Stimulated activated CD8-positive, alpha-beta memory T cell treated with anti-CD3 and anti-CD28 coated beads, Interleukin-4, amount 100 ng/mL, for 1 hour (primary cell): ENCODE results near the gene C8B.

Experiments
- DNase-seq, 2 donors: peaks; one replicate each; pipeline ENCODE4 v3.0.0-alpha.2; 2020; ENCODE audit warnings: low read depth in 2 of 2, low spot score in 1 of 2

Gene C8B

GRCh38 chr1:56901716-56902115 is 64.1 kb downstream of the C8B start:
- no peak for DNase-seq

GRCh38 chr1:56898879-56899278 is 66.9 kb downstream of the C8B start:
- DNase-seq: no peak

DNA sequence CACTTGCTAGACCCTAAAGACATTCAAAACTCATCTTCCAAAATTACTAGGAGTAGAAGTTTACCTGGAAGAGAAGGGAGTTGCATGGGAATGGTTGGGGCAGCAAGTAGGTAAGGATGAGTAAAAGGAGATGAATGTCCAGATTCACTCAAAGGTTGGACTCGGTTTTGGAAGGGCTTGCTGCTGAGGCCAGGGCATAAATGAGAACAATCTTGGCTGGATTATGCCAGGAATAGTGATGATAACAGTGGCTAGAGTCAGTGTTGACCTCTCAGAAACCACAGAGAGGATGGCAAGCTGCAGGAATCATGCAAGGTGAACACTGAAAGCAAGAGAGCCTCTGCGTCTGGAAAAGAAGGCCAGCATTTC is 67.8 kb downstream of the C8B start:
- DNase-seq: no peak

- no peak for DNase-seq
These were observed 68.4 kb downstream of the C8B start for GRCh38 chr1:56897150-56898004.

DNA sequence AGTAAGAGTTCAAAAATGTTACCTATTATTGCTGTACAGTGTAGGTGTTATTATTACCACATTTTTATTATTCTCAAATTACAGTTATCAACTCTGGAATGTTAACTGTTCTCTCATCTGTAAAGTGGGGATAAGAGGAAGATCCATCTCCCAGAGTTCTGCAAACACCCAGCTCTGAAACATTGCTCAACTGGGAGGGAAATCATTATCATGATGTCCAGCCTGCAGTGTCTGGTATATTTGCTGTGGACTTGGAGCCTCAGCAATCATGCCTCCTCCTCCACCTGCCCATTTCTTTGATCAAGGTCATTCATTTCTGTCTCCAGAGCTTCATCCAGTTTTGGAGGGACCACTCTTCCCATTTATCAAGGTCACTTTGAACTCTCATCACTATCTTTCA is 71.8 kb downstream of the C8B start:
- no peak for DNase-seq

GRCh38 chr1:56890229-56890628 is 75.6 kb downstream of the C8B start:
- DNase-seq: no peak

DNA sequence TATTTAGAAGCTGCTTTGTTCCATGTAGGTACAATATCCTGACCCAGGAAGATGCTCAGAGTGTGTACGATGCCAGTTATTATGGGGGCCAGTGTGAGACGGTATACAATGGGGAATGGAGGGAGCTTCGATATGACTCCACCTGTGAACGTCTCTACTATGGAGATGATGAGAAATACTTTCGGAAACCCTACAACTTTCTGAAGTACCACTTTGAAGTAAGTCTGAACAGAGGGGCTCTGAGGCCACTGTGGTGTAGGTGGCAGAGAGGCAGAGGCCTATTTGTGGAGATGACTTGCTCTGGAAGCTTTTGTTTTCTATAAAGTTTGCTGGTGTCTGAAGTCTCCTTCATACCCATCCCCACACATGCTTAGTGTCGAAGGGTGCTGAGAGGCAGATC is 84.4 kb downstream of the C8B start:
- DNase-seq: no peak

DNA sequence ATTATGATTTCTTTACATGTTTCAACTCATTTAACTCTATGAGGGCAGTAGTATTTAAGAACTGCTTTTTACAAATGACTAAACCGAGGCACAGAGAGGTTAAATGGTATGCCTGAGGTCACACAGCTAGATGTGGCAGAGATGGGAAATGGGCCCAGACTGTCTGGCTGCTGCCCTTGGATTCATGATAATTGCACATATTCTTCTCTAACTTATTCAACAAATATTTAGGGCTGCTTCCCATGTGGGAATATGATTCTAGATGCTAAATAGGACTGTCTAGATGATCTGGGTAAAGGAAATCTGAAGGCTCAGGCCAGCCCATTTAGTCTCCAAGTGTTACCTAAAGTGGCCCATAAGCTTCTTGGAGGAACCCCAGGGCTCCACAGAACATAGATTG is 85.0 kb downstream of the C8B start:
- DNase-seq: no peak
